Activated CD8-positive, alpha-beta memory T cell treated with anti-CD3 and anti-CD28 coated beads, Interleukin-2, amount 50 U/mL, for 24 hours (primary cell): ENCODE results near the gene LLGL1.

Experiments
- DNase-seq: peaks from one replicate; pipeline ENCODE4 v3.0.0-alpha.2; 2020; ENCODE audit errors: extremely low read depth

The LLGL1 gene

DNA sequence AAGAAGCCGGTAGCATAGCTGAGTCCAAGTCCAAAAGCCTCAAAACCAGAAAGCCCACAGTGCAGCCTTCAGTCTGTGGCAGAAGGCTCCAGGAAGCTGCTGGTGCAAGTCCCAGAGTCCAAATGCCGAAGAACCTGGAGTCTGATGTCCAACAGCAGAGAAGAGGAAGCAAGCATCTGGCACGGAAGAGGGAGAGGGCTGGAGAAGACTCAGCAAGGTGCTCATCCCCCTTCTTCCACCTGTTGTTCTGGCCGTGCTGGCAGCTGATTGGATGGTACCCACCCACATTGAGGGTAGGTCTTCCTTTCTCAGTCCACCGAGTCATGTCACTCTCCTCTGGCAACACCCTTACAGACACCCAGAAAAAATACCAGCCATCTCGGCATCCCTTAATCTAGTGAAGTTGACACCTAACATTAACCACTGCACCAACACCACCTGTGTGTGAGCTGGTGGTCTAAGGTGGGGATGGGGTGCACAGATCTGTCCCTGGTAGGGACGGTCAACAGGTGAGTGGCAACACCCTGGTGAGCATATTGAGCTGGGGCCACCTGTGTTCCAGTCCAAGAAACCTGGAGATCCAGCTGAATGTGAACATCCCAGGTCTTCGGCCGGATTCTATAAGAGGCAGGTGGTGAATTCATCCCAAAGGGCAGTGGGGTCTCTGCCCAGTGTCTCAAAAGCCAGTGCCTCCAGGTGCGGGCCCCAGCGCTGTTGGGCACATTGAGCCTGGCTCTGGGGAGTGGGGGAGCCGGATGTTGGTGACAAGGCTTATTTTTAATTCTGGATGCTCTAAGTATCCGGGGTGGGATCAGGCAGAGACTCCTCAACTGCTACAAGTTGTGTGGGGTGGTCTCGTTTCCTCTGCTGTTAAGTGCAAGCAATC, 44.9 kb downstream of the LLGL1 start:
- no peak for DNase-seq

DNA sequence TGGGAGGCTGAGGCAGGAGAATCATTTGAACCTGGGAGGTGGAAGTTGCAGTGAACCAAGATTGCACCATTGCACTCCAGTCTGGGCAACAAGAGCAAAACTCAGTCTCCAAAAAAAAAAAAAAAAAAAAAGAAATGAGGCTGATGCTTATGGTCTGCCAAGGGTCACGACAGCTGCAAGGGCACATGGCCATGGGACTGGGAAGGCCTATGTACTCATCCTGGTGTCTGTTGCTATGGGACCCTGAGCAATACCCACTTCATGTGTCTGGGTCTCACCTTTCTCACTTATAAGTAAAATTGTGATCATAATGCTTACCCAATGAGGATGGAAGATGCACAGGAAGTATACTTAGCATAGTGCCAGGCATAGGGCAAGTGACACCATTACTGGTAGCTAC, 51.6 kb downstream of the LLGL1 start:
- DNase-seq, result no peak

- DNase-seq, result no peak
Measured at GRCh38 chr17:18278867-18279266, 53.4 kb downstream of the LLGL1 start.

GRCh38 chr17:18280249-18280648, 54.8 kb downstream of the LLGL1 start:
- DNase-seq, result no peak

DNA sequence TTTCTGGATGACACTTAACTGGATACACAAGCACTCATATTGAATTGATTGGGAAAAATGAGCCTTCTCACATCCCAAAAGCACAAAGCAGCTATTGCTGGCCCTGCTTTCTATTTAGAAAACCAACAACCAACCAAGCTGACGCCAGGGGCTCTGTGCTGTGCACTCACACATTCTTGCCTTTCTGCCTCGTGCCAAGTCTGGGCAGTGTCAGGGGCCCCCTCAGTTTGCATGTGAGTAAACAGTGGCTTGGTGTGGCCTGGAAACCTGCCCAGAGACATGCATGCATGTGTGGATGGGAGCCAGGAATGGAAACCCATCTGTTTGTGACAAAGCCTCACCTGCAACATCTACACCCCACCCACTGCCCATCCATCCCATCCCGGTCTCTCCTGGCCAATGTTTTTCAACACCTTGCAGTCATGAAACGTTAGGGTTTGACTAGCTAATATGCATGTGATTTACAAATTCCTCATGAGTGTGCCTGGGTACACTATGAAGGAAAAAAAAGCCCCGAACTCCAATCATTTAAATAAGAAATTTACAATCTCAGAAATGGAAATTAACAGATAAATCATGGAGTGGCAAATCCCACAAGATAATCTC, 55.4 kb downstream of the LLGL1 start:
- DNase-seq, result no peak

DNA sequence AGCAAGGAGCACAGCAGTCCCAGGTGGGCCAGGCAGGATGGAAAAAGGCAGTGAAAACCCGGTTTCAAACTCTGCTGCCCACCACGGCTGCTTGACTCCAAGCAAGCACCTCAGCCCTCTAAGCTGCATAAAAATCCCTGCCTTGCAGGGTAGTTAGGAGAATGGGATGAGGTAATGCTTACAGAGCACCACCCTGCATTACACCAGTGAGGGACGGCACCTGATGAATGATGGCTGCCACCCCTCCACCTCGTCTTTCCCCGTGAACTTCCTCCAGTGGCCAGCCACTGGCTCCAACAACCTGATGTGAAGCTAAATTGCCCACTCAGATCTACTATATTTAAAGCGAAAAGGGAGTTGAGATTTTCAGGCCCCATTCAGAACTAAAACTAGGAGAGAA, 56.4 kb downstream of the LLGL1 start:
- no peak for DNase-seq

- no peak for DNase-seq
Measured at GRCh38 chr17:18285296-18285695, 59.9 kb downstream of the LLGL1 start.

GRCh38 chr17:18291718-18292540, 66.5 kb downstream of the LLGL1 start:
- no peak for DNase-seq
